DMS53 treated with DMSO at 0.1 percent for 48 hours (cell line): Measurements from ENCODE around the gene CIDEC.
"Not testable (repeated sequence)": the region's sequence is repeated elsewhere in the genome, so short reads cannot be mapped to it uniquely, and the experiment has no call there.

Experiments
- DNase-seq: peaks from one replicate; lab custom pipeline; 2025; ENCODE audit not compliant: unreplicated experiment; lab: John Stamatoyannopoulos, UW

CIDEC gene

GRCh38 chr3:9902372-9903237, 22.6 kb upstream of the CIDEC start, which contains the start of gene IL17RE:
Gene IL17RE, plus strand, starts transcription at chr3:9902848. Its CDS starts 85 bp downstream, at chr3:9902933.
- DNase-seq = no peak

- DNase-seq = no peak
These were observed 21.9 kb upstream of the CIDEC start for GRCh38 chr3:9901967-9902366.

GRCh38 chr3:9900965-9901415, 20.9 kb upstream of the CIDEC start:
- not testable (repeated sequence) for DNase-seq

GRCh38 chr3:9899289-9899791, 19.3 kb upstream of the CIDEC start:
- no peak for DNase-seq

- no peak for DNase-seq
These were observed 18.6 kb upstream of the CIDEC start for GRCh38 chr3:9898467-9899241.

GRCh38 chr3:9897408-9898372, 17.6 kb upstream of the CIDEC start:
- DNase-seq = peak; percentile 58

GRCh38 chr3:9896755-9897407, 16.8 kb upstream of the CIDEC start:
- DNase-seq = not testable (repeated sequence)

GRCh38 chr3:9895715-9896114, 15.7 kb upstream of the CIDEC start:
- DNase-seq = not testable (repeated sequence)

GRCh38 chr3:9893739-9894138, 13.7 kb upstream of the CIDEC start:
- no peak for DNase-seq

- DNase-seq = no peak
These were observed 11.1 kb upstream of the CIDEC start for GRCh38 chr3:9891072-9891622.

- peak; percentile 24 for DNase-seq
These were observed 10.4 kb upstream of the CIDEC start, which contains the start of gene JAGN1 for GRCh38 chr3:9890249-9891071. Gene JAGN1, plus strand, starts transcription at chr3:9890610. Its CDS starts 113 bp downstream, at chr3:9890723.

- no peak for DNase-seq
These were observed 9.4 kb upstream of the CIDEC start for GRCh38 chr3:9889405-9889804.

- DNase-seq = no peak
These were observed 8.5 kb upstream of the CIDEC start for GRCh38 chr3:9888540-9888939.

GRCh38 chr3:9887480-9887879, 7.4 kb upstream of the CIDEC start:
- no peak for DNase-seq

GRCh38 chr3:9886328-9886727, 6.3 kb upstream of the CIDEC start:
- DNase-seq = no peak

GRCh38 chr3:9884555-9885165, 4.6 kb upstream of the CIDEC start:
- no peak for DNase-seq

- no peak for DNase-seq
These were observed 3.9 kb upstream of the CIDEC start for GRCh38 chr3:9883706-9884554.
